ENCODE measurements around the gene CPE. TPM values are rescaled to one million over a fixed set of nuclear protein-coding genes. Genes with fewer than 3 reads are reported as not detected.

Gene CPE
- total RNA-seq, 1 donor from 2014 or later = 10.7 TPM

DNA sequence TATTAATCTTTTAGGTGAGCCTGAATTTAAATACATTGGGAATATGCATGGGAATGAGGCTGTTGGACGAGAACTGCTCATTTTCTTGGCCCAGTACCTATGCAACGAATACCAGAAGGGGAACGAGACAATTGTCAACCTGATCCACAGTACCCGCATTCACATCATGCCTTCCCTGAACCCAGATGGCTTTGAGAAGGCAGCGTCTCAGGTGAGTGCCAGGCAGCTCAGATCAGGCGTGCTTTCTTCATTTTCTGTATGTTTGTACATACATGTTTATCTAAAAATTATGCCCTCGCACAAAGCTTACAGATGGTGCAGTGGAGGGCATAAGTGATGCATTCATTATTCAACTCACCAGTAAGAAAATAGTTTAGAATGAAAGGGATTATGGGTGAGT, 85.6 kb downstream of the CPE start:
- TF ChIP-seq CTCF (conservative IDR thresholded peaks at IDR 0.05; ENCODE audit: low read depth, low read length) = no peak
- no peak overlapping the region for H3K4me3 ChIP-seq (ENCODE audit: low read depth, low read length)
- DNase-seq (ENCODE audit: low read depth) = no peak

DNA sequence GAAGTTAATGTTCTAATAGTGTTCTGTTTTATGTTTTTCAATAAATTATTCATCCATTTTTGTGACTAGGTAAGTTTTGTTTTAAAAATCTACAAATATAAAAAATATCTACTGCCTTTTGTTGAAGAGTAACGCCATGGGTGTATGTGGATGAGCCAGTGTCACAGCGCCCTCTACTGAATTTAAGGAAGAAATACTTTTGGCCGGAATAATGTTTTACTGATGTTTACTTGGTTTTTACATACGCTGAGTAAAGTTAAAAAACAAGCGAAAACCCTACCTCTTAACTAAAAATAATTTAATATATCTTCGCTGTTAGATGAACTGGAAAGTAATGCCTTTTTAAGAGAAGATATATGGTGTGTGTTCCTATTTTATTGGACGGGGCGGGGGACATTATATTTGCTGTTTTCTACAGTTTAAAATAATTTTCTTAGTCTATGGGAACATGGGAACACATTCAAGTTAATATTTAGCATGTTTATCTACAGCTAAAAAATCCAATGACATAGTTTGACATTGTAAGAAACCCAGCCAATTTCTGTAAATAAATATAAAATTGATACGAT, 86.1 kb downstream of the CPE start:
- no peak for DNase-seq (ENCODE audit: low read depth)
- peak; percentile 80 for TF ChIP-seq CTCF (conservative IDR thresholded peaks at IDR 0.05; ENCODE audit: low read depth, low read length)
- H3K4me3 ChIP-seq (ENCODE audit: low read depth, low read length) = no peak overlapping the region

GRCh38 chr4:165470009-165470408, 91.2 kb downstream of the CPE start:
- TF ChIP-seq CTCF (conservative IDR thresholded peaks at IDR 0.05; ENCODE audit: low read depth, low read length) = no peak
- H3K4me3 ChIP-seq (ENCODE audit: low read depth, low read length) = no peak overlapping the region
- no peak for DNase-seq (ENCODE audit: low read depth)

- TF ChIP-seq CTCF (conservative IDR thresholded peaks at IDR 0.05; ENCODE audit: low read depth, low read length) = no peak
- no peak overlapping the region for H3K4me3 ChIP-seq (ENCODE audit: low read depth, low read length)
- DNase-seq (ENCODE audit: low read depth) = no peak
These were observed 94.3 kb downstream of the CPE start for GRCh38 chr4:165472943-165473676.

DNA sequence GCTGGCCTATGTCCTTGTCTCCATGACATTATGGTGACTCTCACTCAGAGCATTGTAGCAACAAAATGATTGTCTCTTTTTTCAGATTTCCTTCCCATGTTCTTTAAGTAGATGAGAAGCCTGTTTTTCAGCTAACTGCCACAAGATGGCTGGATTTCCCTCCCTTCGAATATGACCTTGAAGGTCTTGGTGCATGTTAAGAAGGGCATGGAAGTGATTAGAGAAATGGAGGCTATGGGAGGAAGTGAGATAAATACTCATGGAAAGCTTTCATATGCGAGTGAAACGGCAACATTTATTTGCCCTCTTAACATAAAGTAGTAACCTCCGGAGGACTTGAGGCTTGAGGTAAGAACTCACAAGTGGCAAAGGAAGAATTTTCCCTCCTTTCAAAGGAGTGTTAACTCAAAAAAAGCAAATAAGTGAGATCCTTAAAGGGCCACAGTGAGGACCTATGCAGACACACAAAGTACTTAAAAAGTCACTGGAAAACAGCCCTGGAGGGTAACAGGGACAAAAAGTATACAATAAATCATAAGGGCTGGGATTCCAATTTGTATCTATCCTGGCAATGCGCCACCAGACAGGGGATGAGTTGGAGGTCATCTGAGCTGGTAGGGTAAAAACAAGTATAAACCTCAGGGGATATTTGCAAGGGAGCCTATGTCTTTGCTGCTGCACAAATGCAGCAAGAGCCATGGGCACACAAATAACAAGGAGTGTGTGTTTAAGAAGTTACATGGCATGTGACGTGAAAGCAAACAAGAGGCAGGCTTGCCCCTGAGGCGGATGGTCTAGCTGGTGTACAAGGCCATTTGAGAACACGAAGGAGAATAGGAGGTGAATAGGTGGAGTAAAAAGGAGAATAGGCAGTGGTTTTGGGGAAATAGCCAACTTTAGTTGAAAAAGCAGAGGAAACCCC, 96.2 kb downstream of the CPE start:
- no peak for DNase-seq (ENCODE audit: low read depth)
- no peak overlapping the region for H3K4me3 ChIP-seq (ENCODE audit: low read depth, low read length)
- no peak for TF ChIP-seq CTCF (conservative IDR thresholded peaks at IDR 0.05; ENCODE audit: low read depth, low read length)

DNA sequence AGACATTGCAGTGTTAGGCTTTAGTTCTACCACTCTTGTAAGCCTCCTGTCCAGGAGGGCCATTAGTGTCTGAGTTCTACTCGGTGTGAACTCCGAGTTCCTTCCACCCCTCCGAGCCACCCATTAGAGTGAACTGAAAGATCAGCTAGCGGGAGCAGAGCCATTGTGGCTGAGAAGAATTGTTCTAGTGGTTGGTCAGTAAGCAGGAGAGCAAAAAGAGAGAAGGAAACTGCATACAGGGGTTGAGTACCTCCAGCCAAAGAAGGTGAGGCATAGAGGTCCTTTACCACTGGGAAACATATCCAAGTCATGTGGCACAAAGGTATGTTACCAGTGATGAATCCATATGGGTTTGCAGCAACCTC, 96.9 kb downstream of the CPE start:
- no peak for DNase-seq (ENCODE audit: low read depth)
- H3K4me3 ChIP-seq (ENCODE audit: low read depth, low read length) = no peak overlapping the region
- TF ChIP-seq CTCF (conservative IDR thresholded peaks at IDR 0.05; ENCODE audit: low read depth, low read length) = no peak
